Hematopoietic multipotent progenitor cell treated with erythropoietin and hydrocortisone succinate and interleukin-3 and kit ligand, for 17 days (in vitro differentiated cells): Measurements from ENCODE around the gene TAT.
"Not testable (repeated sequence)": the region's sequence is repeated elsewhere in the genome, so short reads cannot be mapped to it uniquely, and the experiment has no call there.

Experiments
- DNase-seq: peaks from one replicate; pipeline ENCODE4 v3.0.0-alpha.2; 2015; ENCODE audit warnings: low spot score

The TAT gene

GRCh38 chr16:71576971-71577370 is at the start of gene TAT:
Gene TAT, minus strand, starts transcription at chr16:71577092. Its CDS starts 677 bp downstream, at chr16:71576415.
- no peak for DNase-seq

DNA sequence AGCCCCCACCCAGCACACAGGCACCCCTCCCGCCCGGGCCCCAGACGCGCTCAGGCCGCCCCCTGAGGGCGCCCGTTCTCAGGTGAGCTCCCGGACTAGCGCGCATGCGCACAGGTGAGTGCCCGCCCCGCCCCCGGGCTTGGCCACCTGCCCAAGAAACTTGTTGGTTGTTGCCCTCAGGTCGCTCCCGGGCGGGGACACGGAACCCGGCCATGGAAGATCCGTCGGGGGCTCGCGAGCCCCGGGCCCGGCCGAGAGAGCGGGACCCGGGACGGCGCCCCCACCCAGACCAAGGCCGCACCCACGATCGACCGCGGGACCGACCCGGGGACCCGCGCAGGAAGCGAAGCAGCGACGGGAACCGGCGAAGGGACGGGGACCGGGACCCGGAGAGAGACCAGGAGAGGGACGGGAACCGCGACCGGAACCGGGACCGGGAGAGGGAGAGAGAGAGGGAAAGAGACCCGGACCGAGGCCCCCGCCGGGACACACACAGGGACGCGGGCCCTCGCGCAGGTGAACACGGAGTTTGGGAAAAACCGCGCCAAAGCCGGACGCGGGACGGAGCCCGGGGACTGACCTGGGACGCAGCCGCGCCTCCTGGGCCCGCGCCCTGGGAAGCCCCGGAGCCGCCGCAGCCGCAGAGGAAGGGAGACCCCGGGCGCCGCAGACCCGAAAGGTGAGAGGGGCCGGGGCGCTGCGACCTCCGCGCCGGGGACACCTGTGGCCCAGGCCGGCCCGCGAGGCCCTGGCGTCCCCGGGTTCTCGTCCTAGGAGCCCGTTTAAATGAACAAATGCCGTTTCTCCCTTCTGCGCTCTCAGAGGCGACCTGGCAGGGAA is 49.3 kb upstream of the TAT start, which contains the start of gene MARVELD3:
Gene MARVELD3, plus strand, starts transcription at position 167 of the 840 bp plus-strand sequence. Its CDS starts 46 bp downstream, at position 213.
- no peak for DNase-seq

- no peak for DNase-seq
These were observed 48.4 kb upstream of the TAT start for GRCh38 chr16:71625113-71625850.

DNA sequence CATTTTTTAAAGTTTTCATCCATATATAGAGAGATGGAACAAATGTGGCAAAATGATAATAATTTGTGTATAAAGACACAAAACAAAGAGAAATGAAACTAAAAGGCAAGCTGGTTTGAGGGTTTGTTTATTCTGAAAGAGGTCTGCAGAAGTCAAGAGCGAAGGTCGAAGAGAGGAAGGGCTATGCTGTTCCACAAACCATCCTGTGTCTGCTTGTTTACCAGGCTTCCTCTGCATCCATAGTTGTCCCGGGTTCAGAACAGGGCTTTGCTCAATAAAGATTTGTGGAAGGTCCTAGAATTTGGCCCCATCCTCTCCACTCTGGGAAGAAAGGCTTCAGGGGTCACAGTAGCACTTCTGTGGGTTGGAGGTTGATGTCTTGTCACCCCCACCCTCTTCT is 46.7 kb upstream of the TAT start:
- DNase-seq: no peak

DNA sequence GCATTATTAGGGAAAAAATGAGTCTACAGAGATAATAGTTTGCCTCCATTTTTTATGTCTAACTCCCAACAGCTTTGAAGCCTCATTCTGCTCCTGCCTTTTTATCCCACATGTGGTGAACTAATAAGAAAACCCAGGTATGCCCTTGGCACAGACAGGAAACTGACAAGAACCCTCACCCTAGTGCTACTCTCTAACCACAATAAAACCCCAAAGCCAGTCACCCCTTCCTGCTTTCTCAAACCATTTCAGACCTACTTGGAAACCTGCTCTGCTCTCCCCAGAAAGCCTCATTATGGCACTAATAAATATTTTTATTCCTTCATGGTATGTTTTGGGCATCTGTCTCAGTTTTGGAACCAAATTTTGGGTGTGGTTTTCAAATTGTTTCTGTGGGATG is 45.2 kb upstream of the TAT start:
- no peak for DNase-seq

DNA sequence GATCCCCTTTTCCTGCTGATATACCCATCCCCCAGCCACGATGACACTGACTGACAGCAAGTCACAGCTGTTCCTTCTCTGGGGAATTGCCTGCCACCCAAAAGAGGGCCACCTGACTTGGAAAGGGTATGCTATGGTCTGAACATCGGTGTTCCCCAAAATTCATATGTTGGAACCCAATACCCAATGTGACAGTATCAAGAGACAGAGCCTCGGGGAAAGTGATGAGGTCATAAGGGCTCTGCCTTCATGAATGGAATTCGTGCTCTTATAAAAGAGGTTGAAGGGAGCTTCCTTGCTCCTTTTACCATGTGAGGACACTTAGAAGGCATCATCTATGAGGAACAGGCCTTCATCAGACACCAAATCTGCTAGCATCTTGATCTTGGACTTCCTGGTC is 41.5 kb upstream of the TAT start:
- DNase-seq: no peak

- not testable (repeated sequence) for DNase-seq
These were observed 38.1 kb upstream of the TAT start for GRCh38 chr16:71614956-71615355.

GRCh38 chr16:71610936-71611871 is 34.3 kb upstream of the TAT start:
- peak; percentile 62 for DNase-seq

DNA sequence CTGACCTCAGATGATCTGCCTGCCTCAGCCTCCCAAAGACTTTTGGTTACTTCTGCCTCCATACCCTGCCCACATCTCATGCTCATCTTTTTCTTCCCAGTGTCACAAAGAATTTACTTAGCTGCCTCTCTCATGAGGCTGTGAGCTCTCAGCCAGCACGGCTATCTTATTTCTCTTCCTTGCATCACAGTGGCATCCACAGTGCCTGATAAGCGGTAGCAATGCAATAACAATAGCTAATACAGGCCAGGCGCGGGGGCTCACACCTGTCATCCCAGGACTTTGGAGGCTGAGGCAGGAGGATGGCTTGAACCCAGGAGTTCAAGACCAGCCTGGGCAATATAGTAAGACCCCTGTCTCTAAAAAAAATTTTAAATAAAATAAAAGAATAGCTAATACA is 33.6 kb upstream of the TAT start:
- DNase-seq: no peak

GRCh38 chr16:71609066-71609465 is 32.2 kb upstream of the TAT start:
- no peak for DNase-seq

DNA sequence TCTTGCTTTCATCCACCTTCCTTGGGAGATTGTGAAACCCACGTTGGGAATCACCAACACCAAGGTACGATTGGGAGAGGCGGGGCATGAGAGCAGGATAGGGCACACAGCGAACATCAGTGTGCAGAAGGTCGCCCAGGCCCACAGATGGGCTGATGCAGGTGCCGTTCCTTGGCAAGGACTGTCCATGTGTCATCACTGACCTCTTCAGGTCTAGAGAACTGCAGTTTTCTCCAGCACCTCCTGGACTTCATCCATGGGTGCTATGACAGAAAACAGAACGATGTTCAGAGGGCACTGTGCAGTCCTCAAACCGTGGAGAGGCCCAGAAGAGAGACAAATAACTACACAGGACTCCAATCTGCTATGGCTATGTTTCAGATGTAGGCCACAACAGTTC is 23.9 kb upstream of the TAT start:
- DNase-seq: no peak

DNA sequence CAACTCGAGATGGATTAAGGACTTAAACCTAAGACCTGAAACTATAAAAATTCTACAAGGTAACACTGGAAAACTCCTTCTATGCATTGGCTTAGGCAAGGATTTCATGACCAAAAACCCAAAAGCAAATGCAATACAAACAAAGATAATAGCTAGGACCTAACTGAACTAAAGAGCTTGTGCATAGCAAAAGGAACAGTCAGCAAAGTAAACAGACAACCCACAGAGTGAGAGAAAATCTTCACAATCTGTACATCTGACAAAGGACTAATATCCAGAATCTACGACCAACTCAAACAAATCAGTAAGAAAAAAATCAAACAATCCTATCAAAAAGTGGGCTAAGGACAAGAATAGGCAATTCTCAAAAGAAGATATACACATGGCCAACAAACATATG is 21.5 kb upstream of the TAT start:
- not testable (repeated sequence) for DNase-seq

- not testable (repeated sequence) for DNase-seq
These were observed 18.5 kb upstream of the TAT start for GRCh38 chr16:71595340-71595826.

GRCh38 chr16:71594000-71594646 is 17.2 kb upstream of the TAT start:
- no peak for DNase-seq

- DNase-seq: no peak
These were observed 16.4 kb upstream of the TAT start for GRCh38 chr16:71593048-71593999.

GRCh38 chr16:71591917-71592316 is 15.0 kb upstream of the TAT start:
- DNase-seq: no peak

- DNase-seq: no peak
These were observed 13.7 kb upstream of the TAT start for GRCh38 chr16:71590584-71590983.

DNA sequence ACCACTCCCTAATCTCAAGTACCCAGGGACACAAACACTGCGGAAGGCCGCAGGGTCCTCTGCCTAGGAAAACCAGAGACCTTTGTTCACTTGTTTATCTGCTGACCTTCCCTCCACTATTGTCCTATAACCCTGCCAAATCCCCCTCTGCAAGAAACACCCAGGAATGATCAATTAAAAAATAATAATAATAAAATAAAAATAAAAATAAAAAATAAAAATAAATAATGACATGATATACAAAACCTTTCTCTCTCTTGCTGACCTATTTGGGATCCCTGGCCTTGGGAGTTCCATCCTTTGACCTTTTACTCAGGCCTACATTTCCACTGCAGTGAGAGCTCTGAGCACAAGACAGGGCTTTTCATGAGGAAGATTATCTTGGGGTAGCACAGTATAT is 13.2 kb upstream of the TAT start:
- not testable (repeated sequence) for DNase-seq

DNA sequence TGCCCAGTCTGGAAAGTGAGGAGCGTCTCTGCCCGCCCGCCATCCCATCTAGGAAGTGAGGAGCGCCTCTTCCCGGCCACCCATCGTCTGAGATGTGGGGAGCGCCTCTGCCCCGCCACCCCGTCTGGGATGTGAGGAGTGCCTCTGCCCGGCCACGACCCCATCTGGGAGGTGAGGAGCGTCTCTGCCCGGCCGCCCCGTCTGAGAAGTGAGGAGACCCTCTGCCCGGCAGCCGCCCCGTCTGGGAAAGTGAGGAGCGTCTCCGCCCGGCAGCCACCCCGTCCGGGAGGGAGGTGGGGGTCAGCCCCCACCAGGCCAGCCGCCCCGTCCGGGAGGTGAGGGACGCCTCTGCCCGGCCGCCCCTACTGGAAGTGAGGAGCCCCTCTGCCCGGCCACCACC is 12.4 kb upstream of the TAT start:
- not testable (repeated sequence) for DNase-seq

- no peak for DNase-seq
These were observed 8.4 kb upstream of the TAT start for GRCh38 chr16:71585318-71585703.
